HG02870 (cell line): ENCODE measurements around the gene COMMD1.

Experiments used
- ATAC-seq: cut with Tn5 transposase; IDR thresholded peaks from one replicate; pipeline ENCODE4 v1.9.1; 2021; ENCODE audit warnings: mild to moderate bottlenecking, moderate library complexity; ENCODE audit not compliant: unreplicated experiment

COMMD1 gene

GRCh38 chr2:62163834-62164233 lies 258.4 kb downstream of the COMMD1 start:
- ATAC-seq = no peak

- ATAC-seq = no peak
Observed at GRCh38 chr2:62175728-62176127, 270.3 kb downstream of the COMMD1 start.

- ATAC-seq = no peak
Observed at GRCh38 chr2:62176801-62177200, 271.3 kb downstream of the COMMD1 start.

- no peak for ATAC-seq
Observed at GRCh38 chr2:62177392-62178049, 272.0 kb downstream of the COMMD1 start.

GRCh38 chr2:62178741-62179271 lies 273.3 kb downstream of the COMMD1 start:
- no peak for ATAC-seq

- ATAC-seq = no peak
Observed at GRCh38 chr2:62180975-62181374, 275.5 kb downstream of the COMMD1 start.

GRCh38 chr2:62181843-62182242 lies 276.4 kb downstream of the COMMD1 start:
- ATAC-seq = no peak

GRCh38 chr2:62184512-62185230 lies 279.2 kb downstream of the COMMD1 start:
- no peak for ATAC-seq
